Kidney (tissue), 14 donors: ENCODE results near the gene TMEM156. TPM values are rescaled to one million over a fixed set of nuclear protein-coding genes. Genes with fewer than 3 reads are reported as not detected.

Experiments used
- DNase-seq, 5 donors: peaks; one replicate each; pipeline ENCODE4 v3.0.0-alpha.2; 2013 to 2020
- FAIRE-seq: peaks from 2 replicates; lab custom pipeline; 2012; peaks lifted over from hg19 to GRCh38; lab: Jason Lieb, UNC
- H3K27ac ChIP-seq, 2 donors: one replicate each; pipeline ENCODE4 v1.7.0; 2013; ENCODE audit warnings: low read depth in 2 of 2, low read length in 2 of 2, inconsistent platforms in 1 of 2
- H3K27me3 ChIP-seq: one replicate; pipeline ENCODE4 v1.7.1; 2013; ENCODE audit warnings: low read length, inconsistent platforms; ENCODE audit not compliant: control insufficient read depth, insufficient read depth
- H3K36me3 ChIP-seq, 3 donors: one replicate each; pipeline versions ENCODE4 v1.7.0 to v1.7.1; 2013; ENCODE audit warnings: low read length in 3 of 3, control low read depth in 1 of 3, inconsistent platforms in 1 of 3; ENCODE audit not compliant: insufficient read depth in 3 of 3, control insufficient read depth in 2 of 3
- H3K4me1 ChIP-seq, 3 donors: one replicate each; pipeline versions ENCODE4 v1.7.0 to v1.7.1; 2013; ENCODE audit warnings: low read length in 3 of 3, inconsistent platforms in 1 of 3, low read depth in 1 of 3; ENCODE audit not compliant: control insufficient read depth in 2 of 3, insufficient read depth in 2 of 3
- H3K4me3 ChIP-seq, 3 donors: one replicate each; pipeline versions ENCODE4 v1.7.0 to v1.8.1; 2013; ENCODE audit warnings: low read length in 3 of 3, control low read depth in 1 of 3, inconsistent platforms in 1 of 3
- H3K9ac ChIP-seq, 3 donors: one replicate each; pipeline versions ENCODE4 v1.7.0 to v1.7.1; 2013; ENCODE audit warnings: low read length in 3 of 3, control low read depth in 1 of 3, inconsistent platforms in 1 of 3
- H3K9me3 ChIP-seq, 3 donors: one replicate each; pipeline versions ENCODE4 v1.7.0 to v1.7.1; 2013; ENCODE audit warnings: low read length in 3 of 3, control low read depth in 1 of 3, inconsistent platforms in 1 of 3; ENCODE audit not compliant: control insufficient read depth in 2 of 3, insufficient read depth in 1 of 3
- intact Hi-C: fragments of 100-400 bp; cut with DNase I; formaldehyde crosslinking; loops from one replicate; pipeline ENCODE4 v1.11.1; 2022
- polyA plus RNA-seq: library from polyadenylated mRNA; stranded (reverse); fragments of 350-450 nt; fragmentation: Illumina TruSeq; extraction: RNeasy Lipid Tissue Mini Kit (QIAGEN cat#74804); gene quantifications from one replicate; pipeline ENCODE4 v1.2.3, GENCODE V29; 2014; ENCODE audit warnings: low read depth, low replicate concordance; ENCODE audit not compliant: insufficient read depth
- total RNA-seq: library from RNA; stranded (reverse); fragmentation: NEBNext Ultra II Directional; extraction: Animal tissue kit (Norgen Biotek cat#: 25700); gene quantifications from one replicate; pipeline ENCODE4 v1.2.1, GENCODE V29; 2021
- TF ChIP-seq, protein P1 (sequence below): IDR thresholded peaks from 3 replicates; pipeline ENCODE4 v1.5.1; 2012; ENCODE audit warnings: mild to moderate bottlenecking, moderate library complexity, borderline replicate concordance; ENCODE audit not compliant: insufficient read depth; ENCODE audit errors: extremely low read depth
- donor health status: control.
- donor health status: control.
- donor health status: control.
- donor health status: control.
- donor health status: control.
- donor health status: DM: yes; HTN: yes; CAD: no.
- donor health status: Normal renal cell carcinoma (clear cell type).

TMEM156 gene
- total and polyA plus RNA-seq, 2 donors from 2014 or later = 1.8 to 3.5 TPM

DNA sequence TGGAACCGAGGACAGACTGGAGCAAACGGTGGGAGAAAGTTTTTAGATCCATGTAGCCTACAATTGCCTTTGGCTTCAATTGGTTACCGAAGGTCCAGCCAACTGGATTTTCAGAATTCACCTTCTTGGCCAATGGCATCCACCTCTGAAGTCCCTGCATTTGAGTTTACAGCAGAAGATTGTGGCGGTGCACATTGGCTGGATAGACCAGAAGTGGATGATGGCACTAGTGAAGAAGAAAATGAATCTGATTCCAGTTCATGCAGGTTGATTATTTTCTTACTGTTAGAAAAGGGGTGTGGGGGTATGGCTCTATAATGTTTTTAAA is 30.5 kb upstream of the TMEM156 start:
- no peak overlapping the region for H3K4me3 ChIP-seq
- no peaks in the 10 kb centered on the region for H3K9me3 ChIP-seq
- DNase-seq (no peak), FAIRE-seq (no peak)
- no peaks in the 10 kb centered on the region for H3K27me3 ChIP-seq
- TF ChIP-seq, protein P1, sequence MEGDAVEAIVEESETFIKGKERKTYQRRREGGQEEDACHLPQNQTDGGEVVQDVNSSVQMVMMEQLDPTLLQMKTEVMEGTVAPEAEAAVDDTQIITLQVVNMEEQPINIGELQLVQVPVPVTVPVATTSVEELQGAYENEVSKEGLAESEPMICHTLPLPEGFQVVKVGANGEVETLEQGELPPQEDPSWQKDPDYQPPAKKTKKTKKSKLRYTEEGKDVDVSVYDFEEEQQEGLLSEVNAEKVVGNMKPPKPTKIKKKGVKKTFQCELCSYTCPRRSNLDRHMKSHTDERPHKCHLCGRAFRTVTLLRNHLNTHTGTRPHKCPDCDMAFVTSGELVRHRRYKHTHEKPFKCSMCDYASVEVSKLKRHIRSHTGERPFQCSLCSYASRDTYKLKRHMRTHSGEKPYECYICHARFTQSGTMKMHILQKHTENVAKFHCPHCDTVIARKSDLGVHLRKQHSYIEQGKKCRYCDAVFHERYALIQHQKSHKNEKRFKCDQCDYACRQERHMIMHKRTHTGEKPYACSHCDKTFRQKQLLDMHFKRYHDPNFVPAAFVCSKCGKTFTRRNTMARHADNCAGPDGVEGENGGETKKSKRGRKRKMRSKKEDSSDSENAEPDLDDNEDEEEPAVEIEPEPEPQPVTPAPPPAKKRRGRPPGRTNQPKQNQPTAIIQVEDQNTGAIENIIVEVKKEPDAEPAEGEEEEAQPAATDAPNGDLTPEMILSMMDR = no peak
- no peak overlapping the region for H3K27ac ChIP-seq
- H3K4me1 ChIP-seq = peaks cover 0 to 3% (median 0%) of the 10 kb centered on the region in 3 donors
- H3K36me3 ChIP-seq = no peaks in the 10 kb centered on the region
- no peak overlapping the region for H3K9ac ChIP-seq
- intact Hi-C loops = no loop called here

DNA sequence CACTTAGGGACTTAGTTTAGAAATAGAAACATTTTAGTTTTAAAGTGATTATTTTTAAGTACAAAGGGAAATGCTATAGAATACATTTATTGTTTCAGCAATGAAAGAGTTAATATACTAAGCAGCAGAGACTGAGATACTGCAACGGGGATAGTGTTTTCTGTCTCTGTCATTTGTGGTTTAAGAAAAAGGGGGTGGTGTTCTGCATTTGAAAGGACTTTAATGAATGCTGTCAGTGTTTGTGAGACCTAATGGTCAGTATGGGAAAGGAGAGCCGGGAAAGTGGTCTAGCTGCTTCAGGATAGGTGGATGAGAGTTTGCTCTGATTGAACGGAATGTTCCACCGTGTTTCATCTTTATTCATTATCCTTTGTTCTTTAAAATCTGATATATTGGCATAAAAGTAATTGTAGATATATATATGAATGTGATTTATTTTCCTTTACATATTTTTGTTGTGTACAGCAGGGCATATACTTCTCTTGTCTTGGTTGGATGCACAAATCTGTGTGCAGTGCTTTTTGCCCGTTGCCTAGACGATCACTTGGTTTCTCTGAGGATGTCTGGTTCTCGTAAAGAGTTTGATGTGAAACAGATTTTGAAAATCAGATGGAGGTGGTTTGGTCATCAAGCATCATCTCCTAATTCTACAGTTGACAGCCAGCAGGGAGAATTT is 30.0 kb upstream of the TMEM156 start, which contains the start of gene KLHL5:
TSS of gene KLHL5 (plus strand) at position 139 of the 676 bp plus-strand sequence. CDS start at position 560, 421 bp downstream.
- no peak within 1 kb of the TSS for H3K27ac ChIP-seq
- peak in 2 of 5 donors; percentile 37 to 58 for DNase-seq
- intact Hi-C loops = no loop called here
- peaks cover 0 to 3% (median 0%) of the 10 kb centered on the region in 3 donors for H3K4me1 ChIP-seq
- H3K27me3 ChIP-seq = no peaks in the 10 kb centered on the region
- TF ChIP-seq, protein P1 = no peak
- H3K36me3 ChIP-seq = no peaks in the 10 kb centered on the region
- H3K9me3 ChIP-seq = no peaks in the 10 kb centered on the region
- H3K4me3 ChIP-seq = no peak within 1 kb of the TSS
- no peak within 1 kb of the TSS for H3K9ac ChIP-seq
- FAIRE-seq = no peak

DNA sequence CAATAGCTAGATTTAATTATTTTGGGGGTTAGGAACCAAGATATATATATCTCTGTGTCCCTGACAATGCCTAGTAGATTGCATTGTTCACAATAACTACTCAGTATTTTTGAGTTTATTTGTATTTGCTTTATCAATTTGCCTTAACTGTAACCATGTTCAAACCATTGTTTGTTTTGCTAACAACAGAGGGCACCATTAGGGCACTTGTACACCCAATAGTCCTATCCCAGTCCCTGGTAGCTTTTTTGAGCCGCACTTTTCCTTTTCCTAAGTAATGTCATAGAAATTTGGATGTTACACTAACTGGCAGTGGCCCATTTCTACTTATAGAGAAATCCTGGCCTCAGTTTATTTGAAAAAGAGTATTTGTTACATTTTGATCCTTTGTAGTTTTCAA is 29.2 kb upstream of the TMEM156 start:
- TF ChIP-seq, protein P1 = no peak
- H3K36me3 ChIP-seq = no peaks in the 10 kb centered on the region
- no peaks in the 10 kb centered on the region for H3K27me3 ChIP-seq
- FAIRE-seq (no peak), DNase-seq (no peak)
- H3K9me3 ChIP-seq = no peaks in the 10 kb centered on the region
- H3K4me3 ChIP-seq = no peak overlapping the region
- peaks cover 0 to 3% (median 0%) of the 10 kb centered on the region in 3 donors for H3K4me1 ChIP-seq
- no peak overlapping the region for H3K9ac ChIP-seq
- H3K27ac ChIP-seq = no peak overlapping the region
- intact Hi-C loops = no loop called here

DNA sequence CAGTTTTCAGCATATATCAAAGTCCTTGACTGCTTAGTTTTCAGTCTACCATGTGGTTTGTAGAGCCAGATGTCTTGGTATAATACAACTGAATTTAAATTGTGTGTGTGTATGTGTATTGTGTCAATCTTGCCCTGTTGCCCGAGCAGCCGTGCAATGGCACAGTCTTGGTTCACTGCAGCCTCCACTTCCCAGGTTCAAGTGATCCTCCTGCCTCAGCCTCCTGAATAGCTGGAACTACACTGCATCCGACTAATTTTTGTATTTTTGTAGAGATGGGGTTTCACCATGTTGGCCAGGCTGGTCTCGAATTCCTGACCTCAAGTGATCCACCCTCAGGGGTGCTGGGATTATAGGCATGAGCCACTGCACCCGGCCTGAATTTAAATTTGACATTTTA is 23.8 kb upstream of the TMEM156 start:
- intact Hi-C loops = no loop called here
- FAIRE-seq = no peak
- Histone ChIP-seq H3K9ac (no peak overlapping the region), H3K4me1 (peaks cover 0 to 3% (median 0%) of the 10 kb centered on the region in 3 donors), H3K9me3 (no peaks in the 10 kb centered on the region), H3K27ac (no peak overlapping the region), H3K4me3 (no peak overlapping the region), H3K36me3 (no peaks in the 10 kb centered on the region), H3K27me3 (no peaks in the 10 kb centered on the region)
- no peak for DNase-seq
- TF ChIP-seq, protein P1 = no peak
